ENCODE measurements around the gene RNF141. TPM values are rescaled to one million over a fixed set of nuclear protein-coding genes. Genes with fewer than 3 reads are reported as not detected.

RNF141 gene
- total RNA-seq, 1 experiment from 2014 or later, result 23.2 TPM

GRCh38 chr11:10474551-10474950 lies 66.4 kb downstream of the RNF141 start (continued):
- TF ChIP-seq PRDM15 (CRISPR knock-in tag; IDR thresholded peaks at IDR 0.05) (no peak), AFF4 (CRISPR knock-in tag; IDR thresholded peaks at IDR 0.05; ENCODE audit: borderline replicate concordance) (no peak)

GRCh38 chr11:10473371-10473770 lies 67.6 kb downstream of the RNF141 start:
- peak; percentile 86 for ATAC-seq
- H3K4me3 Mint-ChIP-seq, result no peak overlapping the region
- H3K27ac Mint-ChIP-seq, result no peak overlapping the region
- no peaks in the 10 kb centered on the region for H3K27me3 Mint-ChIP-seq (ENCODE audit: low read depth)
- peaks cover 29% of the 10 kb centered on the region for H3K9me3 Mint-ChIP-seq
- POLR2A ChIA-PET, result no interaction called here
- CTCF ChIA-PET, result interaction anchor here (1.2 to 2.1 kb wide), 2 partner anchors 67 to 181 kb away, joined by 4 to 6 read pairs; partner anchors contain the start of gene RNF141
- no peak for DNase-seq (ENCODE audit: low spot score)
- peaks cover 4% of the 10 kb centered on the region; the same call in 1 of the 2 replicates for H3K36me3 Mint-ChIP-seq
- peaks cover 9% of the 10 kb centered on the region for H3K4me1 Mint-ChIP-seq
- no peak for TF ChIP-seq ZBTB43 (CRISPR knock-in tag; IDR thresholded peaks at IDR 0.05)
- no peak for TF ChIP-seq IRF1 (CRISPR knock-in tag; IDR thresholded peaks at IDR 0.05)
- TF ChIP-seq TEAD1 (CRISPR knock-in tag; IDR thresholded peaks at IDR 0.05), result no peak
- TF ChIP-seq CBFB (CRISPR knock-in tag; IDR thresholded peaks at IDR 0.05; ENCODE audit: low read depth), result no peak
- TF ChIP-seq ZNF281 (CRISPR knock-in tag; IDR thresholded peaks at IDR 0.05), result no peak
- no peak for TF ChIP-seq NR2C2 (CRISPR knock-in tag; IDR thresholded peaks at IDR 0.05)
- no peak for TF ChIP-seq FOXJ3 (CRISPR knock-in tag; IDR thresholded peaks at IDR 0.05; ENCODE audit: borderline replicate concordance)
- TF ChIP-seq ETV6 (CRISPR knock-in tag; IDR thresholded peaks at IDR 0.05), result no peak
- no peak for TF ChIP-seq TCF7 (CRISPR knock-in tag; IDR thresholded peaks at IDR 0.05; ENCODE audit: low read depth)
- no peak for TF ChIP-seq SOX15 (CRISPR knock-in tag; IDR thresholded peaks at IDR 0.05)

All from WTC11 (cell line).